Gastroesophageal sphincter (tissue), 4 donors: ENCODE measurements around the gene HAUS8. TPM values are rescaled to one million over a fixed set of nuclear protein-coding genes. Genes with fewer than 3 reads are reported as not detected.

Experiments
- ATAC-seq: fragments of 150-250 bp; one replicate; pipeline ENCODE4 v1.9.1; 2016; ENCODE audit warnings: mild to moderate bottlenecking, moderate library complexity
- H3K27ac ChIP-seq, 4 donors: fragments of 200-600 bp; sonication (generic) in 3 of 4; 1 replicate in 3 of 4; 2 replicates in 1 of 4; pipeline ENCODE4 v1.5.1; 2016 to 2019
- H3K27me3 ChIP-seq: fragments of 200-600 bp; sonication (generic); one replicate; pipeline ENCODE4 v1.5.1; 2019
- H3K36me3 ChIP-seq, 2 donors: fragments of 200-600 bp; sonication (generic); one replicate each; pipeline ENCODE4 v1.5.1; 2019; ENCODE audit warnings: control low read depth in 1 of 2
- H3K4me1 ChIP-seq, 3 donors: fragments of 200-600 bp; sonication (generic); 1 replicate in 2 of 3; 2 replicates in 1 of 3; pipeline ENCODE4 v1.5.1; 2016 to 2019; ENCODE audit warnings: control low read depth in 2 of 3
- H3K4me3 ChIP-seq, 2 donors: fragments of 200-600 bp; sonication (generic); one replicate each; pipeline ENCODE4 v1.5.1; 2019; ENCODE audit warnings: mild to moderate bottlenecking in 1 of 2, moderate library complexity in 1 of 2
- H3K9me3 ChIP-seq, 3 donors: fragments of 200-600 bp; sonication (generic); one replicate each; pipeline ENCODE4 v1.5.1; 2017 to 2019; ENCODE audit warnings: control low read depth in 2 of 3
- EP300 ChIP-seq: sonication (generic); formaldehyde crosslinking; IDR thresholded peaks from one replicate; pipeline ENCODE4 v1.6.1; 2017; ENCODE audit warnings: antibody characterized with exemption, mild to moderate bottlenecking
- POLR2A ChIP-seq, 2 donors: fragments of 450-650 bp; IDR thresholded peaks; one replicate each; pipeline ENCODE4 v1.6.1; 2017; ENCODE audit warnings: antibody characterized with exemption in 2 of 2, mild to moderate bottlenecking in 2 of 2, moderate library complexity in 1 of 2
- POLR2AphosphoS5 ChIP-seq: sonication (generic); formaldehyde crosslinking; IDR thresholded peaks from one replicate; pipeline ENCODE4 v1.6.1; 2017; ENCODE audit warnings: antibody characterized with exemption
- WGBS, 2 donors: methylation state at CpG; one replicate each; pipeline ENCODE4 v1.1.5; 2018; ENCODE audit warnings: low coverage in 1 of 2; 5-methylcytosine and 5-hydroxymethylcytosine counted together
- total RNA-seq, 4 donors: library from RNA; depleted of rRNA; stranded (reverse); fragments of >200 nt; gene quantifications; one replicate each; pipeline ENCODE4 v1.1.0, GENCODE V29; 2016
- TF ChIP-seq, protein P1 (sequence below), 4 experiments: fragments of 200-600 bp in 2 of 4; fragments of 450-650 bp in 2 of 4; sonication (generic) in 1 of 4; IDR thresholded peaks; one replicate each; pipeline ENCODE4 v1.5.1; 2017 to 2019; ENCODE audit warnings: antibody characterized with exemption in 4 of 4, mild to moderate bottlenecking in 2 of 4, moderate library complexity in 2 of 4

Gene HAUS8
- total RNA-seq, 4 donors from 2014 or later: 3.2 to 6.4 (median 5.5) TPM

DNA sequence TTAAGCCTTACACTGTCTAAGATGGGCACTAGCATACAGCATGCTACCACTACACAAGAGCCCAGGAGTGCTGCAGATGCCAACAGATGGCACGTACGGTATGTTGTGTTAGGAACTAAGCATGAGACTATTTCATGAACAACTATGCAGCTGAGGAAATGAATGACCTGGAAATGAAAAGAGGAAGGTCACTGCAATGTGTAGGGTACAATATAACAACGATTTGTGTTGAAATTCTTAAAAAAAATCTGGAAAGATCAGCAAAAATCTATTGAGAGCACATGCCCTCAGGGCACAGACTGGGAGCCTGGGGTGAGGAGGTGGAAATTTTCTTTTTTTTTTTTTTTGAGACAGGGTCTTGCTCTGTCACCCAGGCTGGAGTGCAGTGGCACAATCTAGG lies 14.4 kb downstream of the HAUS8 start:
- TF ChIP-seq EP300 (no peak), POLR2A (IDR thresholded peaks at IDR 0.05) (no peak), POLR2AphosphoS5 (no peak)
- TF ChIP-seq, protein P1, sequence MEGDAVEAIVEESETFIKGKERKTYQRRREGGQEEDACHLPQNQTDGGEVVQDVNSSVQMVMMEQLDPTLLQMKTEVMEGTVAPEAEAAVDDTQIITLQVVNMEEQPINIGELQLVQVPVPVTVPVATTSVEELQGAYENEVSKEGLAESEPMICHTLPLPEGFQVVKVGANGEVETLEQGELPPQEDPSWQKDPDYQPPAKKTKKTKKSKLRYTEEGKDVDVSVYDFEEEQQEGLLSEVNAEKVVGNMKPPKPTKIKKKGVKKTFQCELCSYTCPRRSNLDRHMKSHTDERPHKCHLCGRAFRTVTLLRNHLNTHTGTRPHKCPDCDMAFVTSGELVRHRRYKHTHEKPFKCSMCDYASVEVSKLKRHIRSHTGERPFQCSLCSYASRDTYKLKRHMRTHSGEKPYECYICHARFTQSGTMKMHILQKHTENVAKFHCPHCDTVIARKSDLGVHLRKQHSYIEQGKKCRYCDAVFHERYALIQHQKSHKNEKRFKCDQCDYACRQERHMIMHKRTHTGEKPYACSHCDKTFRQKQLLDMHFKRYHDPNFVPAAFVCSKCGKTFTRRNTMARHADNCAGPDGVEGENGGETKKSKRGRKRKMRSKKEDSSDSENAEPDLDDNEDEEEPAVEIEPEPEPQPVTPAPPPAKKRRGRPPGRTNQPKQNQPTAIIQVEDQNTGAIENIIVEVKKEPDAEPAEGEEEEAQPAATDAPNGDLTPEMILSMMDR (IDR thresholded peaks at IDR 0.05): no peak
- peaks cover 0 to 47% of the 10 kb centered on the region in 2 donors for H3K36me3 ChIP-seq
- H3K4me3 ChIP-seq: no peak overlapping the region
- peak; percentile 34 for ATAC-seq
- H3K4me1 ChIP-seq: no peaks in the 10 kb centered on the region
- WGBS, 2 donors: 80 to 97% methylated on average over 2 to 3 of the region's 3 CpGs
- no peaks in the 10 kb centered on the region for H3K27me3 ChIP-seq
- H3K27ac ChIP-seq: no peak overlapping the region
- H3K9me3 ChIP-seq: peaks cover 0 to 23% (median 0%) of the 10 kb centered on the region in 3 donors

DNA sequence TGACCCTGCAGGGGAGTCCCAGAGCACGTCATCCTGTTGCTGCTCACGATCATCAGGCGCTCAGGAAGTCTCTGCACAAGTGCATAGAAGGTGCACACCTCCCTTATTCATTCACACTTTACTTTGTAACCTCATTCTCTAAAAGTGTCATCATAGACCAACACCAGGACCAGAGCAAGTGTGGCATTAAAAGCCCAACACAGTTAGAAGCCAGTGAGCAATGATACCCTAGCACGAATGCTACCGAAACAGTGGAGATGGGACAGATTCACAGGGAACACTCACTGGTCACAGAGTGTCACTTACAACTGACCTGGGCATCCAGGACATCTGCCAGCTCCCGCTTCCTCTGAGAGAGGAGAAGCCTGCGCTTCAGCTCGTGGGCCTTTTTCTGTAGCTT lies 17.0 kb downstream of the HAUS8 start:
- H3K4me3 ChIP-seq: no peak overlapping the region
- peaks cover 0 to 68% of the 10 kb centered on the region in 2 donors for H3K36me3 ChIP-seq
- 96 to 100% methylated on average over 4 to 5 of the region's 8 CpGs for WGBS, 2 donors
- no peaks in the 10 kb centered on the region for H3K27me3 ChIP-seq
- peaks cover 0 to 19% (median 0%) of the 10 kb centered on the region in 3 donors for H3K9me3 ChIP-seq
- no peak for ATAC-seq
- no peaks in the 10 kb centered on the region for H3K4me1 ChIP-seq
- TF ChIP-seq POLR2A (IDR thresholded peaks at IDR 0.05) (no peak), POLR2AphosphoS5 (no peak), EP300 (no peak)
- TF ChIP-seq, protein P1 (IDR thresholded peaks at IDR 0.05): no peak
- H3K27ac ChIP-seq: no peak overlapping the region

DNA sequence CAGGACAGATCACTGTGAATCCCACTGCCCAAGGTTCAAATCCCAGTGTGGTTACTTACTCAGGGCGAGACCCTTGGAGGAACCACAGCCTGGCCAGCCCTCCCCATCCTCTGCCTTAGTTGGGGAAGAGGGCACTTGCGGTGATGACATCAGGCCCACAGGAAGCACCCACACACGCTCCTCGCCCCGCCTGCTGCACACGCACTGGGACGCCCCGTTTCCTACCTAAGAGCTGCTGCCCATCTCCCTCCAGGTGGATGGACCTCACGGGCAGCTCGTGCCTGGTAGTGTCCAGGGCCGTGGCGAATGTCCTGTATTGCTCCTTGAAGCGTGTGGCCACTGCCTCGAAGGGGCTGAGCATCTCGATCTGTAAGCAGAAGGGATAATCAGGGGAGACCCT lies 19.6 kb downstream of the HAUS8 start:
- Histone ChIP-seq H3K4me3 (no peak overlapping the region), H3K9me3 (peaks cover 0 to 19% (median 0%) of the 10 kb centered on the region in 3 donors), H3K4me1 (no peaks in the 10 kb centered on the region), H3K36me3 (peaks cover 0 to 82% of the 10 kb centered on the region in 2 donors), H3K27me3 (no peaks in the 10 kb centered on the region), H3K27ac (no peak overlapping the region)
- TF ChIP-seq POLR2AphosphoS5 (no peak), EP300 (no peak), POLR2A (IDR thresholded peaks at IDR 0.05) (no peak)
- TF ChIP-seq, protein P1 (IDR thresholded peaks at IDR 0.05): no peak
- 80% methylated on average over 2 of the region's 15 CpGs; no CpG with 5 or more reads in 1 of the 2 donors for WGBS, 2 donors
- ATAC-seq: no peak

DNA sequence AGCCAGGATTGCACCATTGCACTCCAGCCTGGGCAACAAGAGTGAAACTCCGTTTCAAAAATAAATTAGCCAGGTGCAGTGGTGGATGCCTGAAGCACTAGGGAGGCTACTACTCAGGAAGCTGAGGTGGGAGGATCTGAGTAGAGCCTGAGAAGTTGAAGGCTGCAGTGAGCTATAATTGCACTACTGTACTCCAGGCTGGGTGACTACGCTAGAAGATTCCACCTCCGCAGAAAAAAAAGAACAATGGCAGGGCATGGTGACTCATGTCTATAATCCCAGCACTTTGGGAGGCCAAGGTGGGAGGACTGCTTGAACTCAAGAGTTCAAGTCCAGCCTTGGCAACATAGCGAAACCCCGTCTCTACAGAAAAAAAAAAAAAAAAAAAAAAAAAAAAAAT lies 20.5 kb downstream of the HAUS8 start:
- no peaks in the 10 kb centered on the region for H3K27me3 ChIP-seq
- H3K9me3 ChIP-seq: peaks cover 0 to 19% (median 0%) of the 10 kb centered on the region in 3 donors
- no peaks in the 10 kb centered on the region for H3K4me1 ChIP-seq
- no peak overlapping the region for H3K4me3 ChIP-seq
- no peak overlapping the region for H3K27ac ChIP-seq
- TF ChIP-seq, protein P1 (IDR thresholded peaks at IDR 0.05): no peak
- no peak for TF ChIP-seq POLR2A (IDR thresholded peaks at IDR 0.05)
- no peak for TF ChIP-seq EP300
- ATAC-seq: no peak
- H3K36me3 ChIP-seq: peaks cover 0 to 88% of the 10 kb centered on the region in 2 donors
- 80 to 90% methylated on average over 2 of the region's 5 CpGs for WGBS, 2 donors

DNA sequence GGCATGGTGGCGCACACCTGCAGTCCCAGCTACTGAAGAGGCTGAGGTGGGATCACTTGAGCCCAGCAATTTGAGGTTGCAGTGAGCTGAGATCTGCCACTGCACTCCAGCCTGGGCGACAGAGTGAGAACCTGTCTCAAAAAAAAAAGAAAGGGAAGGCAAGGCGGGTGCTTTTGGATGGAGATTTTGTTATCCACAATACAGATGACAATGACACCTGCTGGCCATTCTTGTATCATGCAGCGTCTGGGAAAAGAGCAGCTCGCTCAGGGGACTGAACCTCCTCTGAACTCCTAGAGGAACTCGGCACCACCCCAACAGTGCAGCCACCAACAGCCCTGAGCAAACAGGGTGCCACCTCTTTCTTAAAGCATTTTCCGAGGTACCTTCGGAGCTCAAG lies 22.8 kb downstream of the HAUS8 start:
- no peak for ATAC-seq
- TF ChIP-seq, protein P1 (IDR thresholded peaks at IDR 0.05): peak in 3 of 4 experiments; percentile 56 to 65 (median 64)
- no peak for TF ChIP-seq POLR2AphosphoS5
- Histone ChIP-seq H3K4me1 (no peaks in the 10 kb centered on the region), H3K27me3 (no peaks in the 10 kb centered on the region), H3K9me3 (peaks cover 0 to under 1% (median 0%) of the 10 kb centered on the region in 3 donors), H3K4me3 (no peak overlapping the region), H3K36me3 (peaks cover 0 to 80% of the 10 kb centered on the region in 2 donors), H3K27ac (no peak overlapping the region)
- 29 to 37% methylated on average over 4 to 6 of the region's 8 CpGs for WGBS, 2 donors
